Duodenal mucosa (tissue), 2 donors: ENCODE results near the gene C4A.
"Not testable (repeated sequence)": the region's sequence is repeated elsewhere in the genome, so short reads cannot be mapped to it uniquely, and the experiment has no call there.

Experiments
- H3K27ac ChIP-seq: one replicate; pipeline ENCODE4 v1.7.0; 2013; ENCODE audit warnings: low read depth, low read length
- H3K27me3 ChIP-seq, 2 donors: one replicate each; pipeline ENCODE4 v1.7.0; 2013; ENCODE audit warnings: low read length in 2 of 2, control low read depth in 1 of 2; ENCODE audit not compliant: insufficient read depth in 2 of 2, control insufficient read depth in 1 of 2
- H3K36me3 ChIP-seq, 2 donors: one replicate each; pipeline ENCODE4 v1.7.0; 2013; ENCODE audit warnings: low read length in 2 of 2, control low read depth in 1 of 2; ENCODE audit not compliant: insufficient read depth in 2 of 2, control insufficient read depth in 1 of 2
- H3K4me1 ChIP-seq, 2 donors: one replicate each; pipeline ENCODE4 v1.7.0; 2013; ENCODE audit warnings: low read length in 2 of 2, control low read depth in 1 of 2; ENCODE audit not compliant: insufficient read depth in 2 of 2, control insufficient read depth in 1 of 2
- H3K4me3 ChIP-seq, 2 donors: one replicate each; pipeline ENCODE4 v1.7.0; 2013; ENCODE audit warnings: low read length in 2 of 2, low read depth in 1 of 2
- H3K9ac ChIP-seq, 2 donors: one replicate each; pipeline ENCODE4 v1.7.0; 2013; ENCODE audit warnings: low read length in 2 of 2, low read depth in 1 of 2
- H3K9me3 ChIP-seq, 2 donors: one replicate each; pipeline ENCODE4 v1.7.0; 2013; ENCODE audit warnings: low read length in 2 of 2, control low read depth in 1 of 2; ENCODE audit not compliant: control insufficient read depth in 1 of 2

The C4A gene

GRCh38 chr6:31981744-31982143 lies at the start of gene C4A:
Gene C4A (plus strand): TSS chr6:31982057. CDS start chr6:31982108, 51 bp downstream.
- not testable (repeated sequence) for H3K9me3 ChIP-seq, H3K9ac ChIP-seq, H3K27me3 ChIP-seq, H3K4me1 ChIP-seq, H3K27ac ChIP-seq, H3K4me3 ChIP-seq
- peaks cover 5 to 12% of the 10 kb centered on the region in 2 donors for H3K36me3 ChIP-seq

GRCh38 chr6:31932137-31932536 lies 49.7 kb upstream of the C4A start:
- not testable (repeated sequence) for H3K9ac ChIP-seq, H3K27me3 ChIP-seq, H3K4me3 ChIP-seq, H3K9me3 ChIP-seq, H3K36me3 ChIP-seq, H3K27ac ChIP-seq
- H3K4me1 ChIP-seq: peaks cover 17 to 19% of the 10 kb centered on the region in 2 donors

GRCh38 chr6:31933537-31933936 lies 48.3 kb upstream of the C4A start:
- H3K9ac ChIP-seq: no peak overlapping the region
- H3K36me3 ChIP-seq: no peaks in the 10 kb centered on the region
- H3K9me3 ChIP-seq: no peaks in the 10 kb centered on the region
- H3K27me3 ChIP-seq: no peaks in the 10 kb centered on the region
- no peak overlapping the region for H3K4me3 ChIP-seq
- peaks cover 4 to 7% of the 10 kb centered on the region in 2 donors for H3K4me1 ChIP-seq
- no peak overlapping the region for H3K27ac ChIP-seq

- no peak overlapping the region for H3K27ac ChIP-seq
- H3K4me3 ChIP-seq: no peak overlapping the region
Observed at GRCh38 chr6:31935021-31935420, 46.8 kb upstream of the C4A start.

GRCh38 chr6:31935823-31936222 lies 46.0 kb upstream of the C4A start:
- no peak overlapping the region for H3K4me3 ChIP-seq
- H3K9me3 ChIP-seq: no peaks in the 10 kb centered on the region
- peaks cover 0 to 4% of the 10 kb centered on the region in 2 donors for H3K4me1 ChIP-seq
- H3K36me3 ChIP-seq: no peaks in the 10 kb centered on the region
- no peak overlapping the region for H3K9ac ChIP-seq
- H3K27me3 ChIP-seq: no peaks in the 10 kb centered on the region
- H3K27ac ChIP-seq: no peak overlapping the region

More at GRCh38 chr6:31935021-31935420, 46.8 kb upstream of the C4A start:
- Histone ChIP-seq H3K27me3 (no peaks in the 10 kb centered on the region), H3K9me3 (no peaks in the 10 kb centered on the region), H3K9ac (no peak overlapping the region), H3K4me1 (no peaks in the 10 kb centered on the region), H3K36me3 (no peaks in the 10 kb centered on the region)

- H3K4me3 ChIP-seq: no peak overlapping the region
- no peaks in the 10 kb centered on the region for H3K9me3 ChIP-seq
- H3K4me1 ChIP-seq: peaks cover 18 to 21% of the 10 kb centered on the region in 2 donors
- peaks cover 0 to 3% of the 10 kb centered on the region in 2 donors for H3K36me3 ChIP-seq
- H3K27me3 ChIP-seq: no peaks in the 10 kb centered on the region
- H3K9ac ChIP-seq: no peak overlapping the region
- no peak overlapping the region for H3K27ac ChIP-seq
Observed at GRCh38 chr6:31940256-31940664, 41.6 kb upstream of the C4A start.

GRCh38 chr6:31943742-31944141 lies 38.1 kb upstream of the C4A start:
- no peaks in the 10 kb centered on the region for H3K27me3 ChIP-seq
- H3K36me3 ChIP-seq: peaks cover 3% of the 10 kb centered on the region in 2 donors
- no peak overlapping the region for H3K9ac ChIP-seq
- H3K4me3 ChIP-seq: no peak overlapping the region
- H3K27ac ChIP-seq: no peak overlapping the region
- H3K9me3 ChIP-seq: no peaks in the 10 kb centered on the region
- H3K4me1 ChIP-seq: peaks cover 31 to 37% of the 10 kb centered on the region in 2 donors

- Histone ChIP-seq H3K4me3 (peak overlapping the region; percentile 48 to 74), H3K27me3 (no peaks in the 10 kb centered on the region), H3K9ac (peak overlapping the region; percentile 70 to 74), H3K4me1 (peaks cover 31 to 37% of the 10 kb centered on the region in 2 donors), H3K36me3 (peaks cover 3 to 7% of the 10 kb centered on the region in 2 donors), H3K27ac (peak overlapping the region; percentile 91), H3K9me3 (no peaks in the 10 kb centered on the region)
Observed at GRCh38 chr6:31945154-31945506, 36.7 kb upstream of the C4A start.

GRCh38 chr6:31945507-31946369 lies 36.1 kb upstream of the C4A start, which contains the start of gene CFB:
Gene CFB (plus strand): TSS chr6:31946095. CDS start chr6:31946222, 127 bp downstream.
- Histone ChIP-seq H3K9ac (peak within 1 kb of the TSS; percentile 78 to 94), H3K9me3 (no peaks in the 10 kb centered on the region), H3K27ac (peak within 1 kb of the TSS; percentile 91), H3K4me1 (peaks cover 27 to 37% of the 10 kb centered on the region in 2 donors), H3K27me3 (no peaks in the 10 kb centered on the region), H3K4me3 (peak within 1 kb of the TSS; percentile 74), H3K36me3 (peaks cover 6 to 9% of the 10 kb centered on the region in 2 donors)

- Histone ChIP-seq H3K9me3 (no peaks in the 10 kb centered on the region), H3K27ac (peak overlapping the region; percentile 91), H3K4me3 (peak overlapping the region; percentile 74), H3K36me3 (peaks cover 12 to 15% of the 10 kb centered on the region in 2 donors), H3K27me3 (no peaks in the 10 kb centered on the region), H3K4me1 (peaks cover 27 to 37% of the 10 kb centered on the region in 2 donors), H3K9ac (peak overlapping the region; percentile 78 to 94)
Observed at GRCh38 chr6:31946370-31946885, 35.4 kb upstream of the C4A start.
